HG02571 (cell line): Measurements from ENCODE around the gene FAAP100.

Experiments
- ATAC-seq: cut with Tn5 transposase; IDR thresholded peaks from one replicate; pipeline ENCODE4 v1.9.1; 2021; ENCODE audit warnings: mild to moderate bottlenecking, moderate library complexity; ENCODE audit not compliant: unreplicated experiment

FAAP100 gene

GRCh38 chr17:81553616-81554181 is 1.5 kb upstream of the FAAP100 start:
- ATAC-seq, result no peak

GRCh38 chr17:81553018-81553615 is 964 bp upstream of the FAAP100 start:
- ATAC-seq, result peak; percentile 39

- peak; percentile 13 for ATAC-seq
These were observed 502 bp downstream of the FAAP100 start for GRCh38 chr17:81551458-81552243.

- ATAC-seq, result no peak
These were observed 1.2 kb downstream of the FAAP100 start for GRCh38 chr17:81550830-81551457.

GRCh38 chr17:81550285-81550684 is 1.9 kb downstream of the FAAP100 start:
- ATAC-seq, result no peak

GRCh38 chr17:81549826-81550225 is 2.3 kb downstream of the FAAP100 start:
- ATAC-seq, result no peak

- no peak for ATAC-seq
These were observed 3.1 kb downstream of the FAAP100 start for GRCh38 chr17:81549031-81549557.

- ATAC-seq, result no peak
These were observed 4.6 kb downstream of the FAAP100 start for GRCh38 chr17:81547614-81547982.

- ATAC-seq, result no peak
These were observed 5.1 kb downstream of the FAAP100 start for GRCh38 chr17:81546906-81547613.

GRCh38 chr17:81545160-81545949 is 6.8 kb downstream of the FAAP100 start:
- ATAC-seq, result no peak

- ATAC-seq, result no peak
These were observed 7.7 kb downstream of the FAAP100 start for GRCh38 chr17:81544281-81544974.

- no peak for ATAC-seq
These were observed 8.4 kb downstream of the FAAP100 start for GRCh38 chr17:81543756-81544155.

GRCh38 chr17:81543339-81543675 is 8.8 kb downstream of the FAAP100 start:
- no peak for ATAC-seq

- ATAC-seq, result no peak
These were observed 9.5 kb downstream of the FAAP100 start for GRCh38 chr17:81542431-81543338.

GRCh38 chr17:81541123-81541522 is 11.0 kb downstream of the FAAP100 start:
- no peak for ATAC-seq

- ATAC-seq, result no peak
These were observed 11.5 kb downstream of the FAAP100 start for GRCh38 chr17:81540676-81541027.

GRCh38 chr17:81539961-81540675 is 12.0 kb downstream of the FAAP100 start:
- no peak for ATAC-seq

GRCh38 chr17:81539571-81539900 is 12.6 kb downstream of the FAAP100 start:
- ATAC-seq, result no peak
